Lung (tissue), 12 donors: ENCODE measurements around the gene PRR5. TPM values are rescaled to one million over a fixed set of nuclear protein-coding genes. Genes with fewer than 3 reads are reported as not detected.

Source experiments
- ATAC-seq: fragments of 200-7000 bp; cut with Tn5 transposase; one replicate; pipeline ENCODE4 v1.9.1; 2020; ENCODE audit warnings: moderate number of reproducible peaks; ENCODE audit not compliant: insufficient read depth, low FRiP score
- DNase-seq, 3 donors: peaks; one replicate each; pipeline ENCODE4 v3.0.0-alpha.2; 2013 to 2017
- H3K27ac ChIP-seq, 2 donors: one replicate each; pipeline ENCODE4 v1.5.1; 2013; ENCODE audit warnings: mild to moderate bottlenecking in 2 of 2, moderate library complexity in 2 of 2, control low read depth in 1 of 2, inconsistent platforms in 1 of 2, low read depth in 1 of 2, low read length in 1 of 2
- H3K27me3 ChIP-seq, 3 donors: one replicate each; pipeline ENCODE4 v1.5.1; 2013; ENCODE audit warnings: low read length in 2 of 3; ENCODE audit not compliant: control insufficient read depth in 3 of 3, insufficient read depth in 3 of 3
- H3K36me3 ChIP-seq, 4 donors: one replicate each; pipeline ENCODE4 v1.5.1; 2013; ENCODE audit warnings: low read length in 4 of 4, mild to moderate bottlenecking in 1 of 4, moderate library complexity in 1 of 4; ENCODE audit not compliant: control insufficient read depth in 4 of 4, insufficient read depth in 4 of 4
- H3K4me1 ChIP-seq, 5 donors: one replicate each; pipeline ENCODE4 v1.5.1; 2013; ENCODE audit warnings: low read length in 5 of 5, mild to moderate bottlenecking in 2 of 5, moderate library complexity in 1 of 5; ENCODE audit not compliant: control insufficient read depth in 5 of 5, insufficient read depth in 5 of 5
- H3K4me3 ChIP-seq: one replicate; pipeline ENCODE4 v1.5.1; 2013; ENCODE audit warnings: mild to moderate bottlenecking, control low read depth, moderate library complexity
- H3K9ac ChIP-seq, 2 donors: one replicate each; pipeline ENCODE4 v1.5.1; 2013; ENCODE audit warnings: low read length in 2 of 2, control low read depth in 1 of 2; ENCODE audit not compliant: insufficient read depth in 1 of 2
- H3K9me3 ChIP-seq, 4 donors: one replicate each; pipeline ENCODE4 v1.5.1; 2013; ENCODE audit warnings: low read length in 3 of 4, mild to moderate bottlenecking in 1 of 4, moderate library complexity in 1 of 4; ENCODE audit not compliant: control insufficient read depth in 4 of 4, insufficient read depth in 3 of 4
- CTCF ChIP-seq: IDR thresholded peaks from 2 replicates; pipeline ENCODE4 v1.5.1; 2012; ENCODE audit warnings: mild to moderate bottlenecking; ENCODE audit errors: control extremely low read depth, extremely low read depth
- WGBS, 2 donors: extraction: QIAGEN DNeasy Blood & Tissue Kit; methylation state at CpG; one replicate each; pipeline ENCODE4 v1.1.7; 2013; 5-methylcytosine and 5-hydroxymethylcytosine counted together
- polyA plus RNA-seq, 2 donors: library from polyadenylated mRNA; stranded (reverse); fragments of 200-250 nt; gene quantifications; one replicate each; pipeline ENCODE4 v1.2.1, GENCODE V29; 2013
- total RNA-seq, 2 donors: library from RNA; depleted of rRNA in 1 of 2; stranded (reverse); fragments of >200 nt in 1 of 2; gene quantifications; one replicate each; pipeline ENCODE4 v1.2.1, GENCODE V29; 2014 to 2021
- donor health status: control.
- donor health status: control.
- donor health status: Bipolar disorder and iron deficiency.
- donor health status: healthy.
- donor health status: DM: yes; HTN: yes; CAD: no.

PRR5 gene
- total and polyA plus RNA-seq, 4 donors, result 9.1 to 17.3 (median 11.1) TPM

GRCh38 chr22:44689173-44689572 is 12.8 kb upstream of the PRR5 start:
- 83 to 92% methylated on average over 10 of the region's 10 CpGs for WGBS, 2 donors
- Histone ChIP-seq H3K4me1 (peaks cover 0 to 18% (median 4%) of the 10 kb centered on the region in 5 donors), H3K36me3 (no peaks in the 10 kb centered on the region), H3K27me3 (no peaks in the 10 kb centered on the region), H3K4me3 (no peak overlapping the region), H3K27ac (no peak overlapping the region), H3K9me3 (no peaks in the 10 kb centered on the region), H3K9ac (no peak overlapping the region)
- ATAC-seq (no peak), DNase-seq (no peak)
- TF ChIP-seq CTCF, result no peak

DNA sequence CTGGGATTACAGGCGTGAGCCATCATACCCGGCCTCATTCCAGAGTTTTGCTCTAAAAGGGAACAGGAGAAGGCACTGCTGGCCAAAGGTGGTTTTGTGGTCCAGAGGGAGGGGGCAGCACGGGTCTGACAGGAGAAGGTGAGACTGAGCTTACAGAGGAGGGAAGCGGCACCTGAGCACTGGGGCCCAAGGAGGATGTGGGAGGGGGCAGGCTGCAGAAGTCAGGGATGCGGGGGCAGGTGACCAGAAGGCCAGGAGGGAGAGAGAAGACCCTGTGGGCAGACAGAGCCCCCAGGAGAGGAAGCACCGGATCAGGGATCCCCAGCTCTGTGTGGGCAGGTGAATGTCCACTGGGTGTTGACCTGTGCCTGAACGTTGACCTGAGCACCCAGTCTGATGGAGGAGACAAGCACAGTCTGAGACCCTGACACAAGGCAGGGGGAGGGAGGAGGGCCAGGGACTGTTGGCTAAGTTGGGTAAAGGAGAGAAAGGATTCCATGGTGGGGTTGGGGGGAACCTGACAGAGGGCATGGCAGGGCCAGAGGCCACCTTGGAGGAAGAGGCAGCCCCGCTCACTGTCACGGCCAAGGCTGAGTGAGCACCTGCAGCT is 12.0 kb upstream of the PRR5 start:
- ATAC-seq (no peak), DNase-seq (no peak)
- Histone ChIP-seq H3K9me3 (no peaks in the 10 kb centered on the region), H3K27me3 (no peaks in the 10 kb centered on the region), H3K36me3 (no peaks in the 10 kb centered on the region), H3K4me1 (peaks cover 0 to 11% (median 4%) of the 10 kb centered on the region in 5 donors), H3K9ac (no peak overlapping the region), H3K27ac (no peak overlapping the region), H3K4me3 (no peak overlapping the region)
- no peak for TF ChIP-seq CTCF
- 85 to 92% methylated on average over 9 of the region's 9 CpGs for WGBS, 2 donors

DNA sequence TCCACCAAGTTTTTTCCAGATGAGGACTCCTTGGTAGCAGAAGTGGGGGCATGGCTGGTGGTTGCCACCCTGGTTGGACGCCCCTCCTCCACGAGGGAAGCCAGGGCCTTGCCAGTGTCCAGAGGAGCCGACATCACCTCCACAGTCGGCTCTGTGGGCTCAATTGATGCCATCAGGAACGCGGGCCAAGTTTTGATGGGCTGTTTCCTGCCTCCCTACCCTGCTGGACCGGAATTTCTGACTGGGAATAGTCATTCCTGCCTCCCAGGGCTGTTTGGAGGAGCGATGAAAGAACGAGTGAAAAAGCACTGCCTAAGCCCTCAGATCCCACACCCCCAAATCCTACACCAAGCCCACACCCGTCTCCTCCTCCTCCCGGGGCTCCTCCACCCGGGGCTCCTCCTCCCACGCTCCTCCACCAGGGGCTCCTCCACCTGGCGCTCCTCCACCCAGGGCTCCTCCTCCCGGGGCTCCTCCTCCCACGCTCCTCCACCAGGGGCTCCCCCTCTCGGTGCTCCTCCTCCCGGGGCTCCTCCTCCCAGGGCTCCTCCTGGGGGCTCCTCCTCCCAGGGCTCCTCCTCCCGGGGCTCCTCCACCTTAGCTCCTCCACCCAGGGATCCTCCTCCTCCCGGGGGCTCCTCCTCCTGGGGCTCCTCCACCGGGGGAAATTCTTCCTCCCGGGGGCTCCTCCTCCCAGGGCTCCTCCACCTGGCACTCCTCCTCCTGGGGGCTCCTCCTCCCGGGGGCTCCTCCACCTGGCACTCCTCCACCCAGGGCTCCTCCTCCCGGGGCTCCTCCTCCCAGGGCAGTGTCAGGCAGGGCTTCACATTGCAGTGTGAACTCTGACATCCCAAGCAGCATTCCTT is 10.0 kb upstream of the PRR5 start:
- H3K27ac ChIP-seq, result no peak overlapping the region
- no peak for DNase-seq
- no peaks in the 10 kb centered on the region for H3K27me3 ChIP-seq
- no peaks in the 10 kb centered on the region for H3K36me3 ChIP-seq
- ATAC-seq, result peak; percentile 12
- H3K4me3 ChIP-seq, result no peak overlapping the region
- peaks cover 0 to 7% (median 3%) of the 10 kb centered on the region in 5 donors for H3K4me1 ChIP-seq
- 55 to 73% methylated on average over 24 of the region's 24 CpGs for WGBS, 2 donors
- H3K9me3 ChIP-seq, result no peaks in the 10 kb centered on the region
- no peak overlapping the region for H3K9ac ChIP-seq
- TF ChIP-seq CTCF, result no peak
